ENCODE results near the gene CHD9. TPM values are rescaled to one million over a fixed set of nuclear protein-coding genes. Genes with fewer than 3 reads are reported as not detected.

The CHD9 gene
- total and polyA plus RNA-seq, 4 donors = 6.2 to 46.6 (median 32.5) TPM

DNA sequence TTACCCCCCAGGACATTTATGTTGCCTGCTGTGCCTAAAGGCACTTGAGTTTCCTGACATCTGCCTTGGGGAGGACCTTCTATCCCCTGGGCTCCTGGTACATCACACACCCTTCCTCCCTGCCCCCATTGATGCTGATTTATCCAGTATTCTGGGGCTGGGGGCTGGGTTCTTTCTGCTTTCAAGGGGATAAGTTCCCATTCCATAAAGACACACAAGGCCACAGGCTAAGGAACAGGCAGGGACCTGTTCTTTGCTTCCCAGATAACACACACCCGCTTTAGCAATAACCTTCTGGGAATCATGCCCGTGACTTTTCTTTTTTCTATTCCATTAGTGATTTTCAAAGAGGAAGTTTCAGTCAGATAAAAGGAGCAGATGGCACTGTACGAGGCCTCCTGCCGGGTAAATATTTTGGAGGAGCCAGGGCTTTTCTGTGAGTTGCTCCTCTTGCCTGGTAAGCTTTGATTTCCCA is 30.6 kb downstream of the CHD9 start (continued):
- TF ChIP-seq, protein P1, sequence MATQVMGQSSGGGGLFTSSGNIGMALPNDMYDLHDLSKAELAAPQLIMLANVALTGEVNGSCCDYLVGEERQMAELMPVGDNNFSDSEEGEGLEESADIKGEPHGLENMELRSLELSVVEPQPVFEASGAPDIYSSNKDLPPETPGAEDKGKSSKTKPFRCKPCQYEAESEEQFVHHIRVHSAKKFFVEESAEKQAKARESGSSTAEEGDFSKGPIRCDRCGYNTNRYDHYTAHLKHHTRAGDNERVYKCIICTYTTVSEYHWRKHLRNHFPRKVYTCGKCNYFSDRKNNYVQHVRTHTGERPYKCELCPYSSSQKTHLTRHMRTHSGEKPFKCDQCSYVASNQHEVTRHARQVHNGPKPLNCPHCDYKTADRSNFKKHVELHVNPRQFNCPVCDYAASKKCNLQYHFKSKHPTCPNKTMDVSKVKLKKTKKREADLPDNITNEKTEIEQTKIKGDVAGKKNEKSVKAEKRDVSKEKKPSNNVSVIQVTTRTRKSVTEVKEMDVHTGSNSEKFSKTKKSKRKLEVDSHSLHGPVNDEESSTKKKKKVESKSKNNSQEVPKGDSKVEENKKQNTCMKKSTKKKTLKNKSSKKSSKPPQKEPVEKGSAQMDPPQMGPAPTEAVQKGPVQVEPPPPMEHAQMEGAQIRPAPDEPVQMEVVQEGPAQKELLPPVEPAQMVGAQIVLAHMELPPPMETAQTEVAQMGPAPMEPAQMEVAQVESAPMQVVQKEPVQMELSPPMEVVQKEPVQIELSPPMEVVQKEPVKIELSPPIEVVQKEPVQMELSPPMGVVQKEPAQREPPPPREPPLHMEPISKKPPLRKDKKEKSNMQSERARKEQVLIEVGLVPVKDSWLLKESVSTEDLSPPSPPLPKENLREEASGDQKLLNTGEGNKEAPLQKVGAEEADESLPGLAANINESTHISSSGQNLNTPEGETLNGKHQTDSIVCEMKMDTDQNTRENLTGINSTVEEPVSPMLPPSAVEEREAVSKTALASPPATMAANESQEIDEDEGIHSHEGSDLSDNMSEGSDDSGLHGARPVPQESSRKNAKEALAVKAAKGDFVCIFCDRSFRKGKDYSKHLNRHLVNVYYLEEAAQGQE (IDR thresholded peaks at IDR 0.05) = no peak
- TF ChIP-seq, protein P2, sequence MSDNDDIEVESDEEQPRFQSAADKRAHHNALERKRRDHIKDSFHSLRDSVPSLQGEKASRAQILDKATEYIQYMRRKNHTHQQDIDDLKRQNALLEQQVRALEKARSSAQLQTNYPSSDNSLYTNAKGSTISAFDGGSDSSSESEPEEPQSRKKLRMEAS (IDR thresholded peaks at IDR 0.05) = no peak

GRCh38 chr16:53085931-53086421 is 31.2 kb downstream of the CHD9 start:
- Histone ChIP-seq H3K4me1 (ENCODE audit: control insufficient read depth in 4 of 4, insufficient read depth in 4 of 4, low read length in 3 of 4) (peaks cover 19 to 51% (median 41%) of the 10 kb centered on the region in 4 donors), H3K27ac (ENCODE audit: low read depth in 1 of 2, low read length in 2 of 2) (peak overlapping the region; percentile 54 to 74), H3K9ac (ENCODE audit: low read depth in 1 of 2, low read length in 2 of 2) (no peak overlapping the region), H3K4me3 (ENCODE audit: low read depth in 1 of 3, low read length in 3 of 3) (no peak overlapping the region), H3K9me3 (ENCODE audit: control insufficient read depth in 4 of 4, low read length in 3 of 4) (no peaks in the 10 kb centered on the region), H3K36me3 (ENCODE audit: control insufficient read depth in 4 of 4, insufficient read depth in 3 of 4, low read depth in 1 of 4, low read length in 3 of 4) (no peaks in the 10 kb centered on the region), H3K27me3 (ENCODE audit: control insufficient read depth in 4 of 4, insufficient read depth in 4 of 4, low read length in 3 of 4) (no peaks in the 10 kb centered on the region)
- WGBS = 75% methylated on average over 6 of the region's 6 CpGs
- TF ChIP-seq HNF4G (IDR thresholded peaks at IDR 0.05) = no peak
- TF ChIP-seq FOXA1 (IDR thresholded peaks at IDR 0.05) = no peak
- no peak for TF ChIP-seq HNF4A (conservative IDR thresholded peaks at IDR 0.05)
- TF ChIP-seq YY1 (IDR thresholded peaks at IDR 0.05) = no peak
- no peak for TF ChIP-seq TAF1 (conservative IDR thresholded peaks at IDR 0.05)
- TF ChIP-seq RXRA (IDR thresholded peaks at IDR 0.05) = no peak
- no peak for TF ChIP-seq CTCF (IDR thresholded peaks at IDR 0.05; ENCODE audit: low read depth, low read length, missing input control)
- TF ChIP-seq, protein P2 (IDR thresholded peaks at IDR 0.05) = no peak
- DNase-seq (ENCODE audit: low spot score) = no peak

DNA sequence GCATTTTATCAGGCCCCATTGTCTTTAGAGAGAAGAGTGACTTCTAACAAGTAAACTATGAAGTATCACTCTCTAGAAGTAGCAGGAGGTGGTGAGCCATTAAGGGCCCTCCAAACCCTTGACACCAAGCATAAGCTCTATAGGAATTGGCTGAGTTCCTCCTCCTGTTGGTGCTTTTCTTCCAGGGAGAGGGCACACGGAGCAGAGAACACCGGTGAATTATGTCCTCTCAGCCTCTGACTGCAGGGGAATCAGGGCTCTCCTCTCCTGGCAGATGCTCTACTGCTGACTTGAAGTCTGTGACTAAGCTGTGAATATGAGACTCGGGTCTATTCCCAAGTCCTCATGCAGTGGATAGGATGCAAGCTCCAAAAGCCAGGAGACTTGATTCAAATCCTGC is 32.3 kb downstream of the CHD9 start:
- H3K9me3 ChIP-seq (ENCODE audit: control insufficient read depth in 4 of 4, low read length in 3 of 4) = no peaks in the 10 kb centered on the region
- H3K27me3 ChIP-seq (ENCODE audit: control insufficient read depth in 4 of 4, insufficient read depth in 4 of 4, low read length in 3 of 4) = no peaks in the 10 kb centered on the region
- no peak overlapping the region for H3K9ac ChIP-seq (ENCODE audit: low read depth in 1 of 2, low read length in 2 of 2)
- peaks cover 21 to 61% (median 50%) of the 10 kb centered on the region in 4 donors for H3K4me1 ChIP-seq (ENCODE audit: control insufficient read depth in 4 of 4, insufficient read depth in 4 of 4, low read length in 3 of 4)
- no peaks in the 10 kb centered on the region for H3K36me3 ChIP-seq (ENCODE audit: control insufficient read depth in 4 of 4, insufficient read depth in 3 of 4, low read depth in 1 of 4, low read length in 3 of 4)
- no peak overlapping the region for H3K4me3 ChIP-seq (ENCODE audit: low read depth in 1 of 3, low read length in 3 of 3)
- no peak overlapping the region for H3K27ac ChIP-seq (ENCODE audit: low read depth in 1 of 2, low read length in 2 of 2)
- 82% methylated on average over 3 of the region's 3 CpGs for WGBS
- no peak for DNase-seq (ENCODE audit: low spot score)
- TF ChIP-seq ATF3 (IDR thresholded peaks at IDR 0.05) = no peak
- TF ChIP-seq, protein P2 (IDR thresholded peaks at IDR 0.05) = no peak
- no peak for TF ChIP-seq GABPA (IDR thresholded peaks at IDR 0.05 in 1 of 2, conservative IDR thresholded peaks at IDR 0.05 in 1 of 2)
- TF ChIP-seq HNF4G (IDR thresholded peaks at IDR 0.05) = no peak
- no peak for TF ChIP-seq TAF1 (conservative IDR thresholded peaks at IDR 0.05)
- no peak for TF ChIP-seq HNF4A (conservative IDR thresholded peaks at IDR 0.05)
- no peak for TF ChIP-seq JUND (IDR thresholded peaks at IDR 0.05)
- TF ChIP-seq NR2F2 (IDR thresholded peaks at IDR 0.05) = no peak

Data from liver (tissue), 9 donors.